ENCODE measurements around the gene GADD45A. TPM values are rescaled to one million over a fixed set of nuclear protein-coding genes. Genes with fewer than 3 reads are reported as not detected.
A peak's percentile ranks its signal among the peaks of the same experiment; 100 is the strongest.

Gene GADD45A
- polyA plus RNA-seq, 1 of the 3 experiments (the other 2 are of a cell fraction): 164 TPM

- H3K9me2 ChIP-seq: no peaks in the 10 kb centered on the region
- H2AFZ ChIP-seq (ENCODE audit: low read depth): no peak overlapping the region
- H3K79me2 ChIP-seq (ENCODE audit: insufficient read depth): peaks cover 30% of the 10 kb centered on the region
- ChIA-PET CTCF (interaction anchor here (1.4 to 10.1 kb wide), 4 partner anchors 69 to 158 kb away, joined by 5 to 100 read pairs (median 6); no protein-coding TSS in a partner anchor), POLR2A (no interaction called here)
- H3K4me2 ChIP-seq: no peak overlapping the region
- peaks cover 36 to 44% of the 10 kb centered on the region in 2 experiments for H3K36me3 ChIP-seq (replicated peaks in 1 of 2; ENCODE audit: control insufficient read depth in 1 of 2, insufficient read depth in 2 of 2, low read length in 1 of 2)
- H3K9me3 ChIP-seq: no peaks in the 10 kb centered on the region
- H3K4me1 ChIP-seq (ENCODE audit: control insufficient read depth in 1 of 2, insufficient read depth in 2 of 2, low read depth in 1 of 2, low read length in 1 of 2): peaks cover 9 to 14% of the 10 kb centered on the region in 2 experiments; a peak in 3 of 4 replicates
- no peak overlapping the region for H3K9ac ChIP-seq
- H3K4me3 ChIP-seq (ENCODE audit: low read depth in 2 of 2, low read length in 1 of 2): no peak overlapping the region
- WGBS (ENCODE audit: low lambda C conversion rate): 56% methylated on average over 2 of the region's 2 CpGs
- no peaks in the 10 kb centered on the region for H3K27me3 ChIP-seq (ENCODE audit: insufficient read depth)
- no peak for DNase-seq
- H3F3A ChIP-seq (replicated peaks; ENCODE audit: insufficient read depth): peaks cover 55% of the 10 kb centered on the region
- H4K20me1 ChIP-seq (ENCODE audit: insufficient read depth): peaks cover 24% of the 10 kb centered on the region
- peak overlapping the region in 1 of 2 experiments; percentile 96; a peak in 1 of 4 replicates for H3K27ac ChIP-seq (ENCODE audit: low read depth in 2 of 2, low read length in 1 of 2)
- TF ChIP-seq USF2 (IDR thresholded peaks at IDR 0.05; ENCODE audit: borderline replicate concordance, low read depth, low read length): no peak
These were observed 5.4 kb downstream of the GADD45A start for GRCh38 chr1:67690411-67690810.

- H3K4me2 ChIP-seq: no peak overlapping the region
- H3K36me3 ChIP-seq (replicated peaks in 1 of 2; ENCODE audit: control insufficient read depth in 1 of 2, insufficient read depth in 2 of 2, low read length in 1 of 2): peaks cover 36 to 38% of the 10 kb centered on the region in 2 experiments
- no peaks in the 10 kb centered on the region for H3K27me3 ChIP-seq (ENCODE audit: insufficient read depth)
- ChIA-PET POLR2A (no interaction called here), CTCF (interaction anchor here (1.0 to 10.1 kb wide), 7 partner anchors 9 to 159 kb away, joined by 3 to 100 read pairs (median 6); no protein-coding TSS in a partner anchor)
- TF ChIP-seq POLR2AphosphoS5 (IDR thresholded peaks at IDR 0.05; ENCODE audit: low read depth, low read length) (peak; percentile 33; the same call in 1 of the 2 replicates), MXI1 (IDR thresholded peaks at IDR 0.05; ENCODE audit: low read depth, low read length) (no peak)
- H3F3A ChIP-seq (replicated peaks; ENCODE audit: insufficient read depth): peaks cover 56% of the 10 kb centered on the region
- H3K4me1 ChIP-seq (ENCODE audit: control insufficient read depth in 1 of 2, insufficient read depth in 2 of 2, low read depth in 1 of 2, low read length in 1 of 2): peaks cover 9 to 14% of the 10 kb centered on the region in 2 experiments; a peak in 3 of 4 replicates
- H3K79me2 ChIP-seq (ENCODE audit: insufficient read depth): peaks cover 17% of the 10 kb centered on the region
- DNase-seq: no peak
- no peak overlapping the region for H3K9ac ChIP-seq
- H4K20me1 ChIP-seq (ENCODE audit: insufficient read depth): peaks cover 24% of the 10 kb centered on the region
- no peak overlapping the region for H2AFZ ChIP-seq (ENCODE audit: low read depth)
- H3K9me2 ChIP-seq: no peaks in the 10 kb centered on the region
- H3K9me3 ChIP-seq: no peaks in the 10 kb centered on the region
- no peak overlapping the region for H3K4me3 ChIP-seq (ENCODE audit: low read depth in 2 of 2, low read length in 1 of 2)
- peak overlapping the region in 1 of 2 experiments; percentile 96; a peak in 1 of 4 replicates for H3K27ac ChIP-seq (ENCODE audit: low read depth in 2 of 2, low read length in 1 of 2)
These were observed 6.7 kb downstream of the GADD45A start for GRCh38 chr1:67691712-67692111.

- H3K27me3 ChIP-seq (ENCODE audit: insufficient read depth): no peaks in the 10 kb centered on the region
- peaks cover 22% of the 10 kb centered on the region for H3F3A ChIP-seq (replicated peaks; ENCODE audit: insufficient read depth)
- TF ChIP-seq REST (IDR thresholded peaks at IDR 0.05; ENCODE audit: low read depth, low read length) (no peak), JUND (IDR thresholded peaks at IDR 0.05) (no peak), FOSL2 (IDR thresholded peaks at IDR 0.05; ENCODE audit: borderline replicate concordance, low read depth) (no peak), GATA2 (CRISPR knock-in tag; IDR thresholded peaks at IDR 0.05) (no peak), YY1 (IDR thresholded peaks at IDR 0.05; ENCODE audit: low read depth) (no peak), ZBTB33 (IDR thresholded peaks at IDR 0.05; ENCODE audit: borderline replicate concordance, low read depth) (no peak), CTCF (IDR thresholded peaks at IDR 0.05) (no peak), ELF1 (IDR thresholded peaks at IDR 0.05) (no peak), FOXJ3 (CRISPR knock-in tag; IDR thresholded peaks at IDR 0.05) (no peak), POLR2AphosphoS5 (IDR thresholded peaks at IDR 0.05; ENCODE audit: low read depth, low read length) (no peak)
- DNase-seq: no peak
- H3K27ac ChIP-seq (ENCODE audit: low read depth in 2 of 2, low read length in 1 of 2): no peak overlapping the region
- H3K4me1 ChIP-seq (ENCODE audit: control insufficient read depth in 1 of 2, insufficient read depth in 2 of 2, low read depth in 1 of 2, low read length in 1 of 2): peaks cover 0 to 7% of the 10 kb centered on the region in 2 experiments; a peak in 1 of 4 replicates
- H4K20me1 ChIP-seq (ENCODE audit: insufficient read depth): no peaks in the 10 kb centered on the region
- no peaks in the 10 kb centered on the region for H3K36me3 ChIP-seq (replicated peaks in 1 of 2; ENCODE audit: control insufficient read depth in 1 of 2, insufficient read depth in 2 of 2, low read length in 1 of 2)
- no peak overlapping the region for H2AFZ ChIP-seq (ENCODE audit: low read depth)
- no peak overlapping the region for H3K4me2 ChIP-seq
- H3K9me3 ChIP-seq: no peaks in the 10 kb centered on the region
- ChIA-PET CTCF (interaction anchor here (1.0 to 1.7 kb wide), 3 partner anchors 9 to 71 kb away, joined by 3 to 7 read pairs (median 4); no protein-coding TSS in a partner anchor), POLR2A (no interaction called here)
- no peaks in the 10 kb centered on the region for H3K79me2 ChIP-seq (ENCODE audit: insufficient read depth)
- H3K4me3 ChIP-seq (ENCODE audit: low read depth in 2 of 2, low read length in 1 of 2): no peak overlapping the region
- H3K9me2 ChIP-seq: no peaks in the 10 kb centered on the region
- H3K9ac ChIP-seq: no peak overlapping the region
- 87% methylated on average over 2 of the region's 2 CpGs for WGBS (ENCODE audit: low lambda C conversion rate)
These were observed 11.0 kb downstream of the GADD45A start for GRCh38 chr1:67695963-67696362.

Measured in SK-N-SH (cell line).